Hematopoietic multipotent progenitor cell treated with erythropoietin and hydrocortisone succinate and interleukin-3 and kit ligand, for 4 days (in vitro differentiated cells): ENCODE measurements around the gene CFAP57.
"Not testable (repeated sequence)": the region's sequence is repeated elsewhere in the genome, so short reads cannot be mapped to it uniquely, and the experiment has no call there.

Source experiments
- DNase-seq: peaks from one replicate; pipeline ENCODE4 v3.0.0-alpha.2; 2015

The CFAP57 gene

DNA sequence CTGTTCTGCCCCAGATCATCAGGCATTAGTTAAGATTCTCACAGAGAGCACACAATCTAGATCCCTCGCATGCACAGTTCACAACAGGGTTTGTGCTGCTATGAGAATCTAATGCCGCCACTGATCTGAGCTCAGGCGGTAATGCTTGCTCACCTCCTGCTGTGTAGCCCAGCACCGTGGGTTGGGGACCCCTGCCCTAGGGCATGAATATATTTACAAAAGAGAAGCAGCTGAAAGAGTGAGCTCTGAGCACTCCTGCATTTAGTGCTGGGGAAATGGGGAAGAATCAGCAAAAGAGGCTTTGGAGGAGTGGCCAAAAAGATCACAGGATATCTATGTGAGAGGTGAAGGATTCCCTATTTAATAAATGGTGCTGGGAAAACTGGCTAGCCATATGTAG is 5.6 kb downstream of the CFAP57 start:
- DNase-seq: no peak

- DNase-seq: no peak
These were observed 12.3 kb downstream of the CFAP57 start for GRCh38 chr1:43184388-43184787.

DNA sequence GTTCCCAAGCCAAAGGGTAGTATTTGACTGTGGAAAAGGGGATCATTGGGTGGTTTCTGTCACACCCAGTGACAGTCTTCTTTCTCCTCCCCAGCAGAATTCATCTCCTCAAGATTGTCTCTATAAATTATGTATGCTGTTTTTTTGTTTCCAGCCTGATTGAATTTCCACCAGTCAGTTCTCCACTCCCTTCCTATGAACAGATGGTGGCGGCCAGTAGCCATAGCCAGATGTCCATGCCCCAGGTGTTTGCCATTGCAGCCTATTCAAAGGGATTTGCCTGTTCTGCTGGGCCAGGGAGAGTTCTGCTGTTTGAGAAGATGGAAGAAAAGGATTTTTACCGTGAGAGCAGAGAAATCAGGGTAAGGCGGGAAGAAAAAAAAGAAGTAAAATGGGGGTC is 12.9 kb downstream of the CFAP57 start:
- DNase-seq: no peak

DNA sequence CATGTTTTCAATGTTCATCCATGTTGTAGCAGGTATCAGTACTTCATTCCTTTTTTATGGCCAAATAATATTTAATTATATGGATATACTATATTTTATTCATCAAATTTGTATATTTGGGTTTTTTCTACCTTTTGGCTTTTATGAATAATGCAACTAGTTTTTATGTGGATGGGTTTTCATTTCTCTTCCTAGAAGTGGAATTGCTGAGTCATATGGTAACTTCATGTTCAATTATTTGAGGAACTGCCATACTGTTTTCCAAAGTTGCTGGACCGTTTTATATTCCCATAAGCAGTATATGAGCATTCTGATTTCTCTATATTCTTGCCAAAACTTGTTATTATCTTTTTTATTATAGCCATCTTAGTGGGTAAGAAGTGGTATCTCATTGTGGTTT is 16.0 kb downstream of the CFAP57 start:
- DNase-seq: no peak

DNA sequence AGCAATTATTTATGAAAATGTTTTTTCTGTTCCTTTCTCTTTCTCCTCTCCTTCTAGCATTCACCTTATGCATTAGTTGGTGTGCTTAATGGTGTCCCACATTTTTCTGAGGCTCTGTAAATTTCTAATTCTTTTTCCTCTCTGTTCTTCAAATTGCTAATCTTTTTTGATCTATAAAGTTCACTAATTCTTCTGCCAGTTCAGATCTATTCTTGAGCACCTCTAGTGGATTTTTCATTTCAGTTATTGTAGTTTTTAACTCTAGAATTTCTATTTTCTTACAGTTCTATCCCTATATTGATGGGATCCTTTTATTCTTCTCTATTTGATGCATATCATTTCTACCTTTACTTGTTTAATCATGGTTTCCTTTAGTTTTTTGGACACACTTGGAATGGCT is 22.4 kb downstream of the CFAP57 start:
- no peak for DNase-seq

DNA sequence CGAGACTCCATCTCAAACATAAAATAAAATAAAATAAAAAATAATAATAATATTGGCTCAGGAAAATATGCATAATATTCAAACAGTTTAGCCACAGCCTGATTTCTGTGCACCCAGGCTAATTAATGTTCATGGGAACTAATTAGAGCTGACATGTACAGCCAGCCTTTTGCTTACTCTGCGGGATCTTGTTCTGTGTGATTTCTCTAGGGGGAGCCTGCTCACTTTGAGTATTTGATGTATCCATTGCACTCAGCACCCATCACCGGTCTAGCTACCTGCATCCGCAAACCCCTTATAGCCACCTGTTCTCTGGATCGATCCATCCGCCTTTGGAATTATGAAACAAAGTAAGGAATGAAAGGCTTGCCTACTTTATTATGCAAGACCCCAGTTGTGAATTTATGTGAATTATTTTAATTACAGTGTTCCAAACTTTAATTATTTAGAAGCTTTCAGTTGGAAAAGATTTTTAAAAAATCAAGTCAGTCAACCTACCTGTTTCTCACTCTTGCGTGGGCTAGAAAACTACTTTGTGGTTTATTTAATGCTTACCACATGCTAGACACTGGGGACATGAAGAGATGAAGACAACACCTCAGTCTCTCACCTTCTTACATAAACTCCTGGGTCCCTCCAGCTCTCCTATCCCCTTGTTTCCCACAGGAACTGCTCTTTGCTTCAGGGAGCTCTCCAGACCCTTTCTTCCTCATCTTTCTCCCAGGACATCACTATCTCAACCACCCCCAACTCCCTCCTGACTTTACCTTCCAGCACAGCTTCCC is 25.4 kb downstream of the CFAP57 start:
- DNase-seq: peak; percentile 12

DNA sequence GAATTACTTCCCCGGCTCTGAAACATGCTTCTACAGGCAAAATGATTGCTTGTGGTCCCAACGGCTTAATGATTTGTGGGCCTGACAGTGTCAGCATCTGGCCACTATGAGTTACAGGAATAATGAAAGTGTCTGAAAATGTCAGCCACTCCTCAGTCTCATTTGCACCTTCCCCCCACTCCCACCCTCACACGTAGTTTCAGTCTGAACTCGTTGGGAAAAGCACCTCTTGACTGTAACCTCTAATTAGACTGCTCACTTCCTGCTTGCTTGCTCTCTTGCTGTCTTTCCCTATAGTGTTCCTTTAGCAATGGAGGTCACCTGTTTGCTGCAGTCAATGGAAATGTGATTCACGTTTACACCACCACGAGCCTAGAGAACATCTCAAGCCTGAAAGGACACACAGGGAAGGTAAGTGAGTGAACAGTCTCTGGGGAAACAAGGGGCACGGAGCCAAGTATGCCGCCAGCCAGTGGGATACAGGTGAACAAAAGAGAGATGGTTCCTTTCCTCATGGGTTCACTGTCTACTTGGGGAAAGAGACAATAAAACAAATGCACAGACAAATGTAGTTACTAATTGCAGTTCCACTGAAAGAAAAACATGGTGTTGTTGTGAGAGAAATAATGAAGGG is 27.1 kb downstream of the CFAP57 start:
- no peak for DNase-seq

DNA sequence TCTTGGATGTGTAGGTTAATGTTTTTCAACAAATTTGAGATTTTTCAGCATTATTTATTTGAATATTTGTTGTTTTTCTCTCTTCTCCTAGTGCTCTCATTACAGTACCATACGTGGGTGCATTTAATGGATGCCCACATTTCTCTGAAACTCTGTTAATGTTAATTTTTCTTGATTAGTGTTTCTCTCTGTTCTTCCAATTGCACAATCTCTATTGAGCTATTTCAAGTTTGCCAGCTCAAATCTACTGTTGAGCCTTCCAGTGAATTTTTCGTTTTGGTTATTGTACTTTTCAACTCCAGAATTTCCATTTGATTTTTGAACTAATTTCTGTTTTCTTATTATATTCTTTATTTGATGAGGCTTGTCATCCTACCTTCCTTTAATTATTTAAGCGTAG is 31.7 kb downstream of the CFAP57 start:
- no peak for DNase-seq

- no peak for DNase-seq
These were observed 32.3 kb downstream of the CFAP57 start for GRCh38 chr1:43204394-43204793.

GRCh38 chr1:43205671-43206070 is 33.5 kb downstream of the CFAP57 start:
- DNase-seq: peak; percentile 8

DNA sequence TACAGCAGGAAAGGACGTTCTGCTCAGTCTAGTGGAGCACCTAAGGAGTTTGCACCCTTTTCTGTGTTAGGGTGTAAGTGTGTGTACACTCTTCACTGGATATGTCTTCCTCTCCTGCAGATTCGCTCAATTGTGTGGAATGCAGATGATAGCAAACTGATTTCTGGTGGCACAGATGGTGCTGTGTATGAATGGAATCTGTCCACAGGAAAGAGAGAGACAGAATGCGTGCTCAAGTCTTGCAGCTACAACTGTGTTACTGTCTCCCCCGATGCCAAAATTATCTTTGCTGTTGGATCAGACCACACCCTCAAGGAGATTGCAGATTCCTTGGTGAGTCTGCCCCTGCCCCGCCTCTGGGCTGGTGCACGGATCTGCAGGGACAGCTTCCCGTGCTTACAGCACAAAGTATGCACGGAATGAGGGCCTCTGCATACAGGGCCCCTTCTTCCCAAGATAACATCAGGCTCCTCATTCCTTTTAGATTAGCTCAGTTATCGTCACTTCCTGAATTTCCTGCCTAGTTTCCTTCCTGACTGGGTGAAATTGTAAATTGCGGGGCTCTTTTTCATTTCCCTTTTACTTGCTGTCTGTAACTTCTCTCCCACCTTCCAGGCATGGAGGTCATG is 34.6 kb downstream of the CFAP57 start:
- DNase-seq: peak; percentile 42

DNA sequence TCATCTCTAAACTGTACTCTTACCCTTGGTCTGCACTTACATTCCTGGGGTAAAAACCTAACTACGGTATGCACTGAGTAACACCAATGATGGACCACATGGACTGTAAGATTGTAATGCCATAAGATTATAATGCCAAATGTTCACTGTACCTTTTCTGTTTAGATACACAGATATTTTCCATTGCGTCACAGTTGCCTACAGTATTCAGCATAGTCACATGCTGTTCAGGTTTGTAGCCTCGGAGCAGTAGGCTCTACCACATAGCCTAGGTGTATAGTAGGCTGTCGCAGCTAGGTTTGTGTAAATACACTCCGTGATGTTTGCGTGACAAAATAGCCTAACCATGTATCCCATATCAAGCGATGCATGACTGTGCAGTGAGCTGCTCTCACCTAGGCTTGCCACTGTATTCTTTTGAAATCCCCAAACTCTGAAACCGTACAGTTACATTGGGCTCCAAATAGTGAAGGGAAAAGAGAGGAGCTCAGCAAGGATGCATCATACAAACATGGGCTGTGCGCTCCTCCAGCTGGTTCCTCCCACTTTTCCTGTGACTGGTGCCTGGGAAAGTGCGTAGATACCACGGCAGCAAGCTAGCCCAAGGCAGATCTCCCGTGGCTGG is 35.2 kb downstream of the CFAP57 start:
- peak; percentile 11 for DNase-seq

GRCh38 chr1:43208277-43208676 is 36.1 kb downstream of the CFAP57 start:
- not testable (repeated sequence) for DNase-seq

GRCh38 chr1:43214501-43215444 is 42.6 kb downstream of the CFAP57 start:
- no peak for DNase-seq

- no peak for DNase-seq
These were observed 45.6 kb downstream of the CFAP57 start for GRCh38 chr1:43217747-43218146.

DNA sequence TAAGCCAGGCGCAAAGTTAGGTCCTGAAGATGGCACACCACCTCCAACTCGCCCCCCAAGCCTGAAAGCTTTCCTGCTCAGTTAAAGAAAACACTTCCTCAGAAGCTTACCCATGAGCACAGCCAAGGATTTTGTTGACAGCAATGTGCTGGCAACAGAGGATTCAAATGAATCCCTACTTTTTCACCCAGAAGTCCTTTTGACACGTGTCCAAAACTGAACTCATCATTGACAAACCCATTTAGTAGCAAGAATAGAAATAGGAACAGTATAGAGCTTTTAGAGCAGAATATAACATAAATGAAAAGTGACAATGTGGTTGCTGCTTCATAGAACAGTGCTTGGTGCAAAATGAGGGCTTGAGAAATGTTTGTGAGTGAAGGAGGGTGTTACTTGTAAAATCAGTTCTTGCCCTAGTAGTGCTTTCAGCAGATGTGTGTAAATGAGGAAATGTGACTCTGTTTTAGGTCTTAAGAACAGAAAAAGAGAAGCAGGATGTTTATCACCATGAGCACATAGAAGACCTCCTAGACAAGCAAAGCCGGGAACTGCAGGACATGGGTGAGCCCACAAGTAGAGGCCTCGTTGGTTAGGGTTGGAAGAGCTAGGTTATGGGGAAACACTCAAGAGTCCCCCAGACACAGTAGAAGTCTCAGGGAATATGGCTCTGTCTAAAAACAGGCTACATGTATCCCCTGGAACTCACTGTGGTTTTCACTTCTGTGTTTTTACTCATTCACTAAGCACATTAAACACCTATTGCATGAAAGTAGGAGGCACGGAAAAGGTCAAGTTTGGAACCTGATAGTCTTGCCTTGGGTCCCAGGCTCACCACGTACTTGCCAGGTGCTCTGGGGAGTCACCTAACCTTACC is 49.0 kb downstream of the CFAP57 start:
- peak; percentile 39 for DNase-seq

- no peak for DNase-seq
These were observed 49.7 kb downstream of the CFAP57 start for GRCh38 chr1:43221797-43222196.

DNA sequence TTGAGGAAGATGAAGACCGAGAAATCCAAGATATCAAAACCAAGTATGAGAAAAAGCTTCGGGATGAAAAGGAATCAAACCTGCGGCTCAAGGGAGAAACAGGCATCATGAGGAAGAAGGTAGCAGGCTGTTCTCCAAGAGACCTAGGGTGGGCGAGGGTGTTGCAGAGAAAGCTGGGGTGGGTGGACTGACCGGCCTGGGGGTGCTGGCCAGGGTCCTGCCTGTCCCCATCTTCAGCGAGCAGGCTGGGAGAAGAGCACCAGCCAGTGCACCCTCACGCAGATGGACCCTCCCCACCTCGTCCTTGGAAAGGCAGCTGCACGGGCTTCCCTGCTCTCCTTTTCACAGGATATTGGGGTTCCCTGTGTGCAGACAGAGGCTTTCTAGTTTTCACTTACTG is 50.7 kb downstream of the CFAP57 start:
- DNase-seq: no peak

DNA sequence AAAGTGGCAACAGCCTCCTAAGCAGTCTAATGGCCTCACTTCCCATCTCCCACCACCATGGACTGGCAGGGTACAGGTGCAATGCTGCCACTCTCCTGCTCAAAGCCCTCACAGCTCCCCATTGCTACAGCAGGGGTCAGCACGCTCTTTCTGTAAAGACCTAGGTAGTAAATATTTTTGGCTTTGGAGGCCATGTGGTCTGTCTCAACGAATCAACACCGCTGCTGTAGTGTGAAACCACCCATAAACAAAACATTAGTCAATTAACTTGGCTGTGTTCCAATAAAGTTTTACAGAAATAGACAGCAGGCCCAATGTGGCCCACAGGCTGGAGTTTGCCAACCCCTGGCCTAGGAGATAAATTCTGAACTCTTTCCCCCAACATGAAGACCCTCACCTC is 53.0 kb downstream of the CFAP57 start:
- peak; percentile 30 for DNase-seq

GRCh38 chr1:43227143-43227764 is 55.1 kb downstream of the CFAP57 start:
- peak; percentile 87 for DNase-seq
